Measurements from ENCODE around the gene PRR5.

DNA sequence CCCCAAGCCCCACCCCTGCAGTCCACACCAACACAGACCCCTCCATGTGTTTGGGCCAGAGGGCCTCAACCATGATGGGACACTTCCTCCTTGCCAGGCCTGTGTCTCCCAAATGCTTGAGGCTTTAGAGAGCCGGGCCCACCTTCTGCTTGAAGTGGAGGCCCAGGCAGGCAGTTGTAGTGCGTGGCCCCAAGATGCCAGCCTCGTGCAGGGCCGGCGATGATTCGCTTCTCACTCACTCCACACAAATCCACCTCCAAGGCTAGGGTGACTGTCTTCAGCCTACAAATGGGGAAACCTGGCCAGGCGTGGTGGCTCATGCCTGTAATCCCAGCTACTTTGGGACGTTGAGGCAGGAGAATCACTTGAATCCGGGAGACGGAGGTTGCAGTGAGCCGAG is 5.7 kb downstream of the PRR5 start:
- TF ChIP-seq POLR2A (IDR thresholded peaks at IDR 0.05) (no peak), CTCF (IDR thresholded peaks at IDR 0.05 in 8 of 11, conservative IDR thresholded peaks at IDR 0.05 in 3 of 11) (no peak)
